ENCODE results near the gene ARHGEF12. TPM values are rescaled to one million over a fixed set of nuclear protein-coding genes. Genes with fewer than 3 reads are reported as not detected.

ARHGEF12 gene
- total RNA-seq, 2 experiments from 2014 or later = 9.6 to 10.2 TPM

DNA sequence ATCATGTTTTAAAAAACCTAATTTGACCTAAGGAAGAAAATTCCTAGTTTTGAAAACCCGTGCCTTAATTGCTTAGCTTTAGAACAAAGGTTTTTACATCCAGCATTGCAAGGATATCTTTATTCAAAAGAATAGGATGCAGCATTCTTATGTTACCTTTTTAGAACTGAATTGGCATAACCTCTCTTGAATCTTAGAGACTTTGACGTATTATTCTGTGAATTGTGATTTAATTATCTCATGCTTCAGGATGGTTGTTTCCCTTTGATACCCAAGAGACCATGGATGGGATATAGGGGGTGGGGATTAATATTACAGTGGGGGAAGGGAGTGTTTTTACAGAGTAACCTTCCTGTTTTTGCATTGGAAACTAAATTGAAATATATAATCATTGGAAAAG, 49.4 kb downstream of the ARHGEF12 start:
- Mint-ChIP-seq H3K36me3 (ENCODE audit: low read depth) (peaks cover 2% of the 10 kb centered on the region), H3K27ac (no peak overlapping the region), H3K4me1 (ENCODE audit: low read depth) (no peaks in the 10 kb centered on the region), H3K9me3 (no peaks in the 10 kb centered on the region), H3K4me3 (no peak overlapping the region), H3K27me3 (peaks cover 26% of the 10 kb centered on the region)
- intact Hi-C loops (cut with micrococcal nuclease) = no loop called here
- ChIA-PET POLR2A (no interaction called here), CTCF (interaction anchor here (0.6 kb wide), 1 partner anchor 565 kb away, joined by 3 read pairs; no protein-coding TSS in a partner anchor)
- TF ChIP-seq, protein P1, sequence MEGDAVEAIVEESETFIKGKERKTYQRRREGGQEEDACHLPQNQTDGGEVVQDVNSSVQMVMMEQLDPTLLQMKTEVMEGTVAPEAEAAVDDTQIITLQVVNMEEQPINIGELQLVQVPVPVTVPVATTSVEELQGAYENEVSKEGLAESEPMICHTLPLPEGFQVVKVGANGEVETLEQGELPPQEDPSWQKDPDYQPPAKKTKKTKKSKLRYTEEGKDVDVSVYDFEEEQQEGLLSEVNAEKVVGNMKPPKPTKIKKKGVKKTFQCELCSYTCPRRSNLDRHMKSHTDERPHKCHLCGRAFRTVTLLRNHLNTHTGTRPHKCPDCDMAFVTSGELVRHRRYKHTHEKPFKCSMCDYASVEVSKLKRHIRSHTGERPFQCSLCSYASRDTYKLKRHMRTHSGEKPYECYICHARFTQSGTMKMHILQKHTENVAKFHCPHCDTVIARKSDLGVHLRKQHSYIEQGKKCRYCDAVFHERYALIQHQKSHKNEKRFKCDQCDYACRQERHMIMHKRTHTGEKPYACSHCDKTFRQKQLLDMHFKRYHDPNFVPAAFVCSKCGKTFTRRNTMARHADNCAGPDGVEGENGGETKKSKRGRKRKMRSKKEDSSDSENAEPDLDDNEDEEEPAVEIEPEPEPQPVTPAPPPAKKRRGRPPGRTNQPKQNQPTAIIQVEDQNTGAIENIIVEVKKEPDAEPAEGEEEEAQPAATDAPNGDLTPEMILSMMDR (IDR thresholded peaks at IDR 0.05) = no peak
- no peak for DNase-seq
- ATAC-seq = no peak

DNA sequence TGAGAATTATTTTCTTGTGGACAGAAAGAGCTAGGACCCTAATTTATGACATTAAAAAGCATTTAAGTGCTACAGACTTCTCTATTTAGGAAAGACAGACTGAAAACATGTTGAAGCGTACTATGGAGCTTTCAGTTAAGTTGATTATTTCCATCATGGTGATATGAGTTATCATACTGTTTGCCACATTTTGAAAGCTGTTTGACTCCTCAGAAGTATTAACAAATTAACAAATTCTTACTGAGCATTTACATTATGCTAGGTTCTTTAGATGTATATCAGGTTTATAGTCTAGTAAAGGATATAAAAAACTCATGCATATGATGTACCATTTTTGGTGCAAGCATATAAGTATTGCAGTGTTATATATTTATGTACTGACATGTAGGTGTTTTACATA, 50.1 kb downstream of the ARHGEF12 start:
- TF ChIP-seq, protein P1 (IDR thresholded peaks at IDR 0.05) = no peak
- DNase-seq (no peak), ATAC-seq (no peak)
- Mint-ChIP-seq H3K27ac (no peak overlapping the region), H3K36me3 (ENCODE audit: low read depth) (peaks cover 2% of the 10 kb centered on the region), H3K9me3 (no peaks in the 10 kb centered on the region), H3K4me3 (no peak overlapping the region), H3K4me1 (ENCODE audit: low read depth) (no peaks in the 10 kb centered on the region), H3K27me3 (peaks cover 24% of the 10 kb centered on the region)
- ChIA-PET POLR2A (interaction anchor here (0.5 kb wide), 1 partner anchor 27 kb away, joined by 3 read pairs; no protein-coding TSS in a partner anchor), CTCF (interaction anchor here (1.1 kb wide), 1 partner anchor 23 kb away, joined by 3 read pairs; no protein-coding TSS in a partner anchor)
- intact Hi-C loops (cut with micrococcal nuclease) = no loop called here

DNA sequence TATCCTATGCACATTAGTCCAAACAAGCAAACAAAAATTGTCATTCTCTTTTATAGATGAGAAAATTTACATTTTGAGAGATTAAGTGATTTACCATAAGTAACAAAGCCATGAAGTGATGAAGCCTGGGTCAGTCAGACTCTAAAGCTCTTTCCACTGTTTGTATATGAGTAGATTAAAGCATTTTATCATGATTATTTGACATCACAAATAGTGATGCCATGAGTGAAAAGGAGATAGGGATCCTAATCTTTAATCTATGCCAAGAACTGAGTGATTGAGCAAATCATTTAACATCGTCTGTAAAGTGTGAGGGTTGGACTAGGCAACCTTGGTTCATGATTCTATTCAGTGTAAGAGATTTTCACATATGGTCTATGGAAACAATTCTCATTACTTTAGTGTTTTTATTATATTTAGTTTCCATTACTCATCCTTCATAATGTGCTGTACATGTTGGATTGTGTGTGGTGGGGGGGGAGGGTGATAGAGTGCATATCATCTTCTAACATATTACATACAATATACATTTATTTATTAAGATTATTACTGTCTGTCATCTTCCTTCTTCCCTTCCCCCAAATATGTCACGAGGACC, 50.7 kb downstream of the ARHGEF12 start:
- TF ChIP-seq, protein P1 (IDR thresholded peaks at IDR 0.05) = no peak
- Mint-ChIP-seq H3K27ac (no peak overlapping the region), H3K9me3 (no peaks in the 10 kb centered on the region), H3K4me1 (ENCODE audit: low read depth) (no peaks in the 10 kb centered on the region), H3K4me3 (no peak overlapping the region), H3K27me3 (peaks cover 24% of the 10 kb centered on the region), H3K36me3 (ENCODE audit: low read depth) (peaks cover 2% of the 10 kb centered on the region)
- intact Hi-C loops (cut with micrococcal nuclease) = no loop called here
- CTCF ChIA-PET = interaction anchor here (1.1 kb wide), 1 partner anchor 23 kb away, joined by 3 read pairs; no protein-coding TSS in a partner anchor
- no peak for DNase-seq
- no peak for ATAC-seq
- POLR2A ChIA-PET = interaction anchor here (0.5 kb wide), 1 partner anchor 27 kb away, joined by 3 read pairs; no protein-coding TSS in a partner anchor

DNA sequence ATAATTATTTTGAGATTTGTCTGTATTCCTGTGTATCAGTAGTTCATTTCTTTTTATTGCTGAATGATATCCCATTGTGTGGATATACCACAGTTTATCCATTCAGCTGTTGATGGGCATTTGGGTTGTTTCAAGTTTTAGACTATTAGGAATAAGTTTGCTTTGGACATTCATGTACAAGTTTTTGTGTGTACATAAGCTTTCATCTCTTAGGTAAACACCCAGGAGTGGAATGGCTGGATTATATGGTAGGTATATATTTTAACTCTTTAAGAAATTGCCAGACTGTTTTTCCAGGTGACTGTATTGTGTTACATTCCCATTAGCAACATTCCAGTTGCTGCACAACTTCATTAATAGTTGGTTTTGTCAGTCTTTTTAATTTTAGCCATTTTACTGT, 52.0 kb downstream of the ARHGEF12 start:
- ChIA-PET CTCF (no interaction called here), POLR2A (no interaction called here)
- H3K27ac Mint-ChIP-seq = no peak overlapping the region
- ATAC-seq (no peak), DNase-seq (no peak)
- H3K9me3 Mint-ChIP-seq = no peaks in the 10 kb centered on the region
- no peaks in the 10 kb centered on the region for H3K4me1 Mint-ChIP-seq (ENCODE audit: low read depth)
- peaks cover 27% of the 10 kb centered on the region for H3K27me3 Mint-ChIP-seq
- no peak overlapping the region for H3K4me3 Mint-ChIP-seq
- TF ChIP-seq, protein P1 (IDR thresholded peaks at IDR 0.05) = no peak
- intact Hi-C loops (cut with micrococcal nuclease) = no loop called here
- peaks cover 2% of the 10 kb centered on the region for H3K36me3 Mint-ChIP-seq (ENCODE audit: low read depth)

DNA sequence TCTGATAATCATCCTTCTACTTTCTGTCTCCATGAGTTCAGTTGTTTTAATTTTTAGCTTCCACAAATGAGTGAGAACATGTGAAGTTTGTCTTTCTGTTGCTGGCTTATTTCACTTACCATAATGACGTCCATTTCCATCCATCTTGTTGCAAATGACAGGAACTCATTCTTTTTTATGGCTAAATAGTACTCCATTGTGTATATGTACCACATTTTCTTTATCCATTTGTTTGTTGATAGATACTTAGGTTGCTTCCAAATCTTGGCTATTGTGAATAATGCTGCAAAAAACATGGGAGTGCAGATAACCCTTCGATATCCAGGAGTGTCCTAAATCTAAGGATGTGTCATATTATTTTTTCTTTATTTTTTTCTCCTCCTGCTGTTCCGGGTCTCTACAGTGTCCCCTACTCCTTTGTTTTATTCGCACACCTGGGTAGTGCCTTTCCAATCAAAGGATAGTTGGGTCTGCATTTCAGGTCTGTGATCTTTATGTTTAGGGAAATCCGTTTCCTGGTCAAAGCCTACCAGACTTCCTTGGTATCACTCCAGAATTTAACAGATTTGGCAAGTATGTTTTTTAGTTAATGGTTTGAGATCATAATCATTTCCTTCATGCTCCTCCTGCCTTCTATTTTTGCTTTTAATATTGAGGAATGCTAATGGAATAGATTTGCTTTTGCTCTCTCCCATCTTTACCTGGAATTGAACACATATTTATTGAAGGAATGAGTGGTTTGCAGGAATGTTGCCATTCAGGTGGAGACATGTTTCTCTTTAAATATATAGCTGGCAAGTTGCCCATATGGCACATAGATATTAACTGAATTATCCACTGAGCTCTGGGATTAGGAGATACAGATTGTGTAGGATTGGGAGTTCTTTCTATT, 53.7 kb downstream of the ARHGEF12 start:
- Mint-ChIP-seq H3K4me1 (ENCODE audit: low read depth) (no peaks in the 10 kb centered on the region), H3K9me3 (no peaks in the 10 kb centered on the region)

More for the DNA sequence above, 53.7 kb downstream of the ARHGEF12 start:
- ChIA-PET CTCF (interaction anchor here (1.0 to 1.6 kb wide), 3 partner anchors 11 to 88 kb away, joined by 3 to 5 read pairs (median 4); no protein-coding TSS in a partner anchor), POLR2A (no interaction called here)
- Mint-ChIP-seq H3K27me3 (peaks cover 27% of the 10 kb centered on the region), H3K27ac (no peak overlapping the region), H3K36me3 (ENCODE audit: low read depth) (peaks cover 2% of the 10 kb centered on the region), H3K4me3 (no peak overlapping the region)
- TF ChIP-seq, protein P1 (IDR thresholded peaks at IDR 0.05) = no peak
- intact Hi-C loops (cut with micrococcal nuclease) = no loop called here
- ATAC-seq (no peak), DNase-seq (no peak)
